Suprapubic skin (tissue), 4 donors: ENCODE data around the gene CUL1.

Experiments
- CTCF ChIP-seq, 2 donors: fragments of 200-600 bp in 1 of 2; fragments of 450-650 bp in 1 of 2; sonication (generic) in 1 of 2; IDR thresholded peaks; one replicate each; pipeline ENCODE4 v1.5.1; 2016 to 2019; ENCODE audit warnings: antibody characterized with exemption in 2 of 2, mild to moderate bottlenecking in 1 of 2, moderate library complexity in 1 of 2
- POLR2A ChIP-seq, 2 donors: fragments of 450-650 bp; IDR thresholded peaks; one replicate each; pipeline ENCODE4 v1.6.1; 2017; ENCODE audit warnings: antibody characterized with exemption in 2 of 2, mild to moderate bottlenecking in 2 of 2, moderate library complexity in 2 of 2
- POLR2AphosphoS5 ChIP-seq, 3 donors: sonication (generic); formaldehyde crosslinking; IDR thresholded peaks; one replicate each; pipeline ENCODE4 v1.6.1; 2017; ENCODE audit warnings: antibody characterized with exemption in 3 of 3

- no peak for TF ChIP-seq CTCF (IDR thresholded peaks at IDR 0.05)
- TF ChIP-seq POLR2A (IDR thresholded peaks at IDR 0.05), result no peak
- TF ChIP-seq POLR2AphosphoS5 (IDR thresholded peaks at IDR 0.05), result no peak
These were observed 36.4 kb downstream of the CUL1 start for GRCh38 chr7:148735141-148735540.
